ENCODE results near the gene TAF6.
A peak's percentile ranks its signal among the peaks of the same experiment; 100 is the strongest.

Gene TAF6

DNA sequence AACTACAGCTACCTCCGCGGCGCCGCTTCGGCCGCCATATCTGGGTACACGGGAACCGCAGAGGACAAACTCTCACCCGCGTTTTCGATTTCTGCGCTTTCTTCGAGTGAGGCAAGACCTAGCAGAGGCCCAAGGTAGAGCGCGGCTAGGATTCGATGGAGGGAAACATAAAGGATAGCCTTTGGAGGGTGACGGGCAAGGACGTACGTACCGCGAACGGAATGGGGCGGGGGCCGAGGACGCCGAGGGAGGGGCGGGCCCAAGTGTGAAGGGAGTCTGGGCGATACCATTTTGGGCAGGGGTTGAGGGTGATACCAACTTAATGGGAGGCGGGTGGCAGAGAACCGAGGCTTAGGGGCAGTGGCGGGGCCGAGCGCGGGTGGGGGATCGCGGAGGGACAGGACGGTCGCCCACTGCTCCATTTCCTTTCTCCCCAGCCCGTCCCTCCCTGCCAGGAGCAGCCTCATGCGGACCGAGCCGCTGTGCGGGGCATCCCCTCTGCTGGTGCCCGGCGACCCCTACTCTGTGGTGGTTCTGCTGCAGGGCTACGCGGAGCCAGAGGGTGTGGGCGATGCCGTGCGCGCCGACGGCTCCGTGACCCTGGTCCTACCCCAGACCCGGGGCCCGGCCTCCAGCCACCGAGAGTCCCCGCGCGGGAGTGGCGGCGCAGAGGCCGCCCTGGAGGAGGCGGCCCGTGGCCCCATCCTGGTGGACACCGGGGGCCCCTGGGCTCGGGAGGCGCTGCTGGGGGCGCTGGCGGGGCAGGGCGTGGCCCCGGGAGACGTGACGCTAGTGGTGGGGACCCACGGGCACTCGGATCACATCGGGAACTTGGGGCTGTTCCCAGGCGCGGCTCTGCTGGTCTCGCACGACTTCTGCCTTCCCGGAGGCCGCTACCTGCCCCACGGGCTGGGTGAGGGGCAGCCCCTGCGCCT, 8.0 kb upstream of the TAF6 start, which contains the start of gene MBLAC1:
MBLAC1 (plus strand) TSS at position 37 of the 935 bp plus-strand sequence; CDS start at position 466, 429 bp downstream.
- intact Hi-C loops (cut with DNase I): no loop called here
- peak; percentile 86 to 98 (median 94) for DNase-seq

DNA sequence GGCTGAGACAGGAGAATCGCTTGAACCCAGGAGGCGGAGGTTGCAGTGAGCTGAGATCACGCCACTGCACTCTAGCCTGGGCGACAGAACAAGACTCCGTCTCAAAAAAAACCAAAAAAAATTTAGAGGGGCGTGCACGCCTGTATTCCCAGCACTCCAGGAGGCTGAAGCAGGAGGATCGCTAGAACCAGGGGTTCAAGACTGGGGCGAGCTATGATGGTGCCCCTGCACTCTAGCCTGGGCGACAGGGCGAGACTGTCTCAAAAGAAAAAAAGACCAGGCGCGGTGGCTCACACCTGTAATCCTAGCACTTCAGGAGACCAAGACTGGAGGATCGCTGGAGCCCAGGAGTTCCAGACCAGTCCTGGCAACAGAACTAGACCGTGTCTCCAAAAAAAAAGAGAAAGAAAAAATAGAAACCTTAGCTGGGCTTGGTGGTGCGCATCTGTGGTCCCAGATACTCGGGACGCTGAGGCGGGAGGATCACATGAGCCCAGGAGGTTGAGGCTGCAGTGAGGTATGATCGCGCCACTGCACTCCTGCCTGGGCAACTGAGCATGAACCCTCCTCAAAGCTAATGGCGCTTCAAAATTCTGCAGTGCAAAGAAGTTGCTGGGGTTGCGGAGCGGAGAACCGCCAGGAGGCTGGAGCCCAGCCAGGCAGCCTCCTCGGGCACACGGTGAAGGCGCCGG, 7.2 kb upstream of the TAF6 start:
- intact Hi-C loops (cut with DNase I): no loop called here
- DNase-seq: peak in 6 of 42 donors; percentile 15 to 58 (median 25)

DNA sequence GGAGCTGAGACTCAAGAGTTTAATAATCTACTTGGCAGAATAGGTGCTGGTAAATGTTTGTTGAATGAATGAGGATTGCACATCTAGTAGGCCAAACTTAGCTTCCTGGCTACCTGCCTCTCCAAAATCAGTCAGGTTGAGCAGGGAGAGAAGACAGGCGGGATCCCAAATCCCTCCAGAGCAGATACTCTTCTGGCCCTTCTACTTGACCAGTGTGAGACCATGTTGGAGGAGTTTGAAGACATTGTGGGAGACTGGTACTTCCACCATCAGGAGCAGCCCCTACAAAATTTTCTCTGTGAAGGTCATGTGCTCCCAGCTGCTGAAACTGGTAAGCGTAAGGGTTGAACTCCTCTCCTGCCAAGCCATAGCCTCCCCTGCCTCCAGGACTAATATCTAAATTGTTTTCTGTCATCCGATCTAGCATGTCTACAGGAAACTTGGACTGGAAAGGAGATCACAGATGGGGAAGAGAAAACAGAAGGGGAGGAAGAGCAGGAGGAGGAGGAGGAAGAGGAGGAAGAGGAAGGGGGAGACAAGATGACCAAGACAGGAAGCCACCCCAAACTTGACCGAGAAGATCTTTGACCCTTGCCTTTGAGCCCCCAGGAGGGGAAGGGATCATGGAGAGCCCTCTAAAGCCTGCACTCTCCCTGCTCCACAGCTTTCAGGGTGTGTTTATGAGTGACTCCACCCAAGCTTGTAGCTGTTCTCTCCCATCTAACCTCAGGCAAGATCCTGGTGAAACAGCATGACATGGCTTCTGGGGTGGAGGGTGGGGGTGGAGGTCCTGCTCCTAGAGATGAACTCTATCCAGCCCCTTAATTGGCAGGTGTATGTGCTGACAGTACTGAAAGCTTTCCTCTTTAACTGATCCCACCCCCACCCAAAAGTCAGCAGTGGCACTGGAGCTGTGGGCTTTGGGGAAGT, 5.4 kb upstream of the TAF6 start:
- no peak for DNase-seq
- intact Hi-C loops (cut with DNase I): no loop called here

DNA sequence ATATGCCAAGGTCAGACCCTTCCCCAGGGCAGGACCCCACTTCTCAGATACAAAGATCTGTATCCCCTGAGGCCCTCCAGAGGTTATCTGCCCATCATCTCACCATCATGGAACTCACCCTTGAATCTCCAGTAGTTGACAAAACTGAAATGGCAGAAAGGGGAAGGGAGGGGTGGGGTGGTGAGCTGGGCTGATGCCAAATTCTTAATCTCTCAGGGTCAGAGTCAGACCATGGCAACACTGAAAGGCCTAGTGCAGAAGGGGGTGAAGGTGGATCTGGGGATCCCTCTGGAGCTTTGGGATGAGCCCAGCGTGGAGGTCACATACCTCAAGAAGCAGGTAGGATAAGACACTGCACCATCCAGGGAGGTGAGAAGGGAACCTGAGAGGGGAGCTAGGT, 3.4 kb upstream of the TAF6 start:
- no peak for DNase-seq
- intact Hi-C loops (cut with DNase I): no loop called here

DNA sequence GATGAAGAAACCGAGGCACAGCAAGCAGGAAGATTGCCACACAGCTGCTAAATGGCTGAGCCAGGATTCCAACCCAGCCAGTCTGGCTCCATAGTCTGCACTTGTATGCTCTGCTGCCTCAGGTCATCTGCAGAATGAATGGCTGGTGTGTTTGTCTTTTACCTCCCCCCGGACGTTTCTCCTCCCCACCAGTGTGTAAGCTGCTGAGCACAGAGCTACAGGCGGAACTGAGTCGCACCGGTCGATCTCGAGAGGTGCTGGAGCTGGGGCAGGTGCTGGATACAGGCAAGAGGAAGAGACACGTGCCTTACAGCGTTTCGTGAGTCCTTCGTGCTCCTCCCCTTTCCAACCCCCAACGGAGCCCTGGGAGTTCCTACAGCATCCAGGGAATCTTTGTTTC, 2.9 kb upstream of the TAF6 start:
- DNase-seq: no peak

DNA sequence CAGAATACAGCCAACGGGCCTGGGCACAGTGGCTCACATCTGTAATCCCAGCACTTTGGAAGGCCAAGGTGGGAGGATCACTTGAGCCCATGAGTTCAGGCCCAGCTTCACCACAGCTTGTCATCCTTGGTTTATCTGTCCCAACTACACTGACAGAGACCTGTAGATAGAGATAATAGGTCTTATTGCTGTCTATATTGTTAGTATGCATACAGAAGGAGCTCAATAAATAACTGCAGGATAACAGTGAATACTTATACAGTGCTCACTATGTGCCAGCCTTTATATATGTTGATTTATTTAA, 1.5 kb upstream of the TAF6 start:
- intact Hi-C loops (cut with DNase I): no loop called here
- no peak for DNase-seq

More for the DNA sequence above, 2.9 kb upstream of the TAF6 start:
- intact Hi-C loops (cut with DNase I): no loop called here

DNA sequence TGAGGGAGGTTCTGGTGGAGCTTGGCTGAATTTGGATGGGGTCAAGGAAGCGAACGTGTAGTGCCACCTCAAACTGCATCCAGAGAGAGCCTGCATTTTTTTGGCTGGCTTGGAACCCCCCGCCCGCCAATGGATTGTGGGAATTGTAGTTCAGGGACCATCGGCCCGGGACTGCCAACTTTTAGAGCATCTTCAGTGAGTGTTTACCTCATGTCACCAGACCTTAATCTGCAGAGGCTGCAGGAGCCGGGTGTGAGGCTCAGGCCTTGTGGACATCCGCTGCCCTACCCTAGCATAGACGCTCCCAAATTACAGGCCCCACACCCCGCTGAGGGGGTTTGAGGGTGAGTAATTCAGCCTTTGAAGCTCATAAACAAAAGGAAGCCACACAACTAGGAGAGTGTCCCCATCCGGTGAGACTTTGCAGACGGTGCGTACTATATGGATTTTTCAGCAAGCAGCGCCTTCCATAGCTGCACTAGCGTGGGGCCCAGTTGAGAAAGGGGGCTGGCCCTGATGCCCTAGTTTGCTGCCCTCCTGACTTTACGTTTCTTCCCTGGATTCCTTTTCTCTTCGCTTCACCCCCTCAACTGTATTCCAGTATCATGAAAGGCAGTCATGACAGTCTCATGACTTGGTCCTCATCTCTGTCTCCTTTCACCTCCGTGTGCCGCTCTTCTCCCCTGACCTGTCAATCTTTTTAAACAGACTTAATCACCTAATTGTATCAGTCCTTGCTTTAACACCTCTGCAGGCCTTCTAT, 993 bp upstream of the TAF6 start:
- peak; percentile 69 to 92 (median 83) for DNase-seq
- intact Hi-C loops (cut with DNase I): no loop called here

DNA sequence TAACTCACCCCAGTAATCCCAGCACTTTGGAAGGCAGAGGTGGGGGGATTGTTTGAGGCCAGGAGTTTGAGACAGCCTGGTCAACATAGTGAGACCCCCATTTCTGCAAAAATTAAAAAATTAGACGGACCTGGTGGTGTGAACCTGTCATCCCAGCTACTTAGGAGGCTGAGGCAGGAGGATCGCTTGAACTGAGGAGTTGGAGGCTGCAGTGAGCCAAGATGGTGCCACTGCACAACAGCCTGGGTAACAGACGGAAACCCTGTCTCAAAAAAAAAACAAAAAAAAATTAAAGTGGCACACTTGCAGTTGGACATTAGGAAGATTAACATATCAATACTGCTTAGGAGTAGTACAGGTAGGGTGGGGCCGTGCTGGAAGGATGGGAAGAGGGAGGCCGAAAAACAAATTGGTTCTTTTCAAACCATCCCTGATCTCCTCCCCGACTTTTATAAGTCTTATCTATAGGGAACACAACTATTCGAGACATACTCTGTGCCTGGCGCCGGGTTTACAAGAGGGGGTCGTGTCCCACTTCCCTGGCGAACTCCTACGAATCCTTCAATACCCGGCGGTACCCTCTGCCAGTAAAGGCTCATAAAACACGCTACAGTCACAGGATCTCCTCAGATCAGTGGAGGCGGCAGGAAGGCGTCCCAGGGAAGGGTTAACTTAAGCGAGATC, 628 bp downstream of the TAF6 start:
- intact Hi-C loops (cut with DNase I): no loop called here

DNA sequence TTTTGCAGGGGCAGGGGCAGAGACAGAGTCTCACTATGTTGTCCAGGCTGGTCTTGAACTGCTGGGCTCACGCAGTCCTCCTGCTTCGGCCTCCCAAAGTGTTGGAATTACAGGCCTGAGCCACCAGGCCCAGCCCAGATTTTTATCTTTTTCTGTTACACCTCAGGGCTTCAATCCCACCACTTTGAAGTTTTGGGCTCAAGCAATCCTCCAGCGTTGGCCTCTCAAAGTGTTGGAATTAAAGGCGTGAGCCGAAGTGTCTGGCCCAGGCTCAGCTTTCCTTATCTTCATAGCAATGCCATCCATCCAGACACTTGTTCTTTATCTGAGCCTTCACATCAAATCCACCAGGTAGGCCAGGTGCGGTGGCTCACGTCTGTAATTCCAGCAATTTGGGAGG, 4.1 kb downstream of the TAF6 start:
- intact Hi-C loops (cut with DNase I): no loop called here
- no peak for DNase-seq

More for the DNA sequence above, 628 bp downstream of the TAF6 start:
- no peak for DNase-seq

DNA sequence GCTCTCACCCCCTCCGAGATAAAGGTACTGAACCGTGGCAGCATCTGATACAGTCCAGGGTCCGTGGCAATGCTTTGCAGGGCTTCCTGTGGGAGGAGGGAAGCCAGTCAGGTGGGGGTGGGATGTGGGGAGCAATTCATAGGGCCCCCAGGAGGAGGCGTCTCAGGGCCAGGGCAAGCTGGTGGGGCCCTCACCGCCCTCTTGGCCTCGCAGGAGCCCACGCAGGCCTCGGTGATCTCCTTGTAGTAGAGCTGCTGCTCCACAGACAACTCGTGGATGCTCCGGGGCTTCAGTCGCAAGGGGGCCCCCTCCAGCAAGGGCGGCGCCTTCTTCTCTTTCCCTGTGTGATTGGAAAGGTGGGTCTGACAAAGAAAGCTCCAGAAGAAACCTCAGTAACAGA, 7.2 kb downstream of the TAF6 start:
- intact Hi-C loops (cut with DNase I): no loop called here
- no peak for DNase-seq

DNA sequence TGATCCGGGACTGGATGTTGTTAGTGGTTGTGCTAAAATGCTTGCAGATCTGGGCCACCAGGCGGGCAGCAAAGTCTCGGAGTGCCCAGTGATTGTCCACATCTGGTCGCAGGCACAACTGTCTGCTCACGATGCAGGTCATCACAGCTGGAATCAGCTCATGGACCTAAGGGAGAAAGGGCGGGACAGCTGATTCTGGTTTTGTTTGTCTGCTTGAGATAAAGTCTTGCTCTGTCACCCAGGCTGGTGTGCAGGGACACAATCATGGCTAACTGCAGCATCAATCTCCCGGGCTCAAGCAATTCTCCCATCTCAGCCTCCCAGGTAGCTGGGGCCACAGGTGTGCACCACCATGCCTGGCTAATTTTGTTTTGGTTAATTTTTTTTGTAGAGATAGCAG, 8.0 kb downstream of the TAF6 start:
- DNase-seq: no peak
- intact Hi-C loops (cut with DNase I): no loop called here

DNA sequence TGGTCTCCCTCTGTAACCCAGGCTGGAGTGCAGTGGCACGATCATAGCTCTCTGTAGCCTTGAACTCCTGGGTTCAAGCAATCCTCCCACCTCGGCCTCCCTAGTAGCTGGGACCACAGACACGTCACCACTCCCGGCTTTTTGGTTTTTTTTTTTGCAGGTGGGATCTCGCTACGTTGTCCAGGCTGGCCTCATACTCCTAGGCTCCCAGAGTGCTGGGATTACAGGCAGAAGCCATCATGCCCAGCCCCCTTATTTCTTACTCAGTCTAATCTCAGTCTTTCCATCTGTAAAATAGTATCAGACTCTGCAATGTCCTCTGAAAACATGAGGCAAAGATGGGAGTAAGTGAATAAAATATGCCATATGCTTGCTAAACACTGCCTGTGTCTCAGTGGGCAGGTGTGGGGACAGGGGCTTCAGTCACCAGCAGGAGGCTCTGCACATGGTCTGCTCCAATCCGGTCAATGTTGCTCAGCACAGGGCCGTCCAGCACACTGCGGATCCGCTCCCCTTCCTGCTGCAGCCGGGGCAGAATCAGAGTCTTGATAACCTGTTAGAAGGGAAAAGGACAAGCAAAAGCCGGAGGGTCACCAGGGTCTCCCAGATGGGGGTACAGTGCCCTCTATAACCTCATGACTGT, 9.5 kb downstream of the TAF6 start:
- intact Hi-C loops (cut with DNase I): no loop called here
- no peak for DNase-seq

DNA sequence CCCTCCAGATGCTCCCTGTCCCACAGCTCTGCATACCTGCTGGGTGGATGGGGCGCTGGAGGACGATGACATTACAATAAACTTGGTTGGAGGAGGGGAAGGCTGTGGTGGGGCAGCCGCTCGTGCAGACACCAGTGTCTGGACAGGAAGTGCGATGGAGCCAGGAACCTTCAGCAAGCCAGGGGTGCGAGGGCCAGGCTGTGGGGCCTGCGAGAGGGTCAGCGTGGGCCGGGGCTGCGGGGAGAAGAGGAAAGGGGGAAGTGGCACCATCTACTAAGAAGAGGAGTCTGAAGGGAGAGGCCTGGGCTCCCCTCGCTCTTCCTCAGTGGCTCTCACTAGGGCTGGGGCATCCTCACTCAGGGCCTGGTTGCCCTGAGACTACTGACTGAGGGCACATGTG, 11.3 kb downstream of the TAF6 start:
- DNase-seq: no peak
- intact Hi-C loops (cut with DNase I): no loop called here

DNA sequence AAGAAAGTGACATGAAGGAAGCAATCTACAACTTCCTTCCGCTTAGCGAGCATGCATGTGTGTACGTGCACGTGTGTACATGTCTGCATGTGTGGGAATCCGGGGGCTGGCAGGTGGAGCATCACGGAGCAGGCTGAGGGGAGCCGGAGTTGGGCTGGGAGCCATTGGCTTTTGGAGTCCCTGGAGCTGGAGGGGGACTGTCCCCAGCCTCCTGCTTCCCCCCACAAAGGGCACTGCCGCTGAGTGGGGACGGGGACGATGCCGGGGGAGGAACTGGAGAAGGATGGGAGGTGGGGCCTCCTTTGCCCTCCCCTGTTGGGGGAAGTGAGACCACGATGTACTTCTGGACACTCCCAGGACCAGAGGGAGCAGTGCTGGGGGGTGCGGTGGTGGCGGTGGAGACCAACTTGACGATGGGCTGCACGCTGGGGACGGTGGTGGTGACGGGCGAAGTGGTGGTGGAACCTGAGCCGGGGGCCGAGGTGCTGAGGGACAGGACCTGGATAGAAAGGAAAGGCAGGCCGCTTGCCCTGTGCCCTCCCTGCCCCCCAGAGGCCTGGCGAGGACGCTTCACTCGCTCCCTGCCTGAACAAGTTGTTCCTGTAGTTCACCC, 11.9 kb downstream of the TAF6 start:
- DNase-seq: peak in 1 of 42 donors; percentile 47
- intact Hi-C loops (cut with DNase I): no loop called here

DNA sequence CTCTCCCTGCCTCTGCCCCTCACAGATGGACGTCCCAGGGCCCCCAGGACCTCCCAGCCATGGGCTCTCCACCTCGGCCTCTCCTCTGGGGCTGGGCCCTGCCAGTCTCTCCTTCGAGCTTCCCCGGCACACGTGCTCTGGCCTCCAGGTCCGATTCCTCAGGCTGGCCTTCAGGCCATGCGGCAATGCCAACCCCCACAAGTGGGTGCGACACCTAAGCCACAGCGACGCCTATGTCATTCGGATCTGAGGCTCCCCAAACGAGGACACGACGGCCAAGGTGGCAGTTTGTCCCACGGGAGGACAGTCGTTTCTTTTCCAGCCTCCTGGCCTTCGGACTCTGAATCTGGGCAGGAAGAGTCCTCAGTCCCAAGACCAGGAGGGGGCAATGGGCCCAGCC, 12.5 kb downstream of the TAF6 start:
- DNase-seq: no peak
- intact Hi-C loops (cut with DNase I): no loop called here

DNA sequence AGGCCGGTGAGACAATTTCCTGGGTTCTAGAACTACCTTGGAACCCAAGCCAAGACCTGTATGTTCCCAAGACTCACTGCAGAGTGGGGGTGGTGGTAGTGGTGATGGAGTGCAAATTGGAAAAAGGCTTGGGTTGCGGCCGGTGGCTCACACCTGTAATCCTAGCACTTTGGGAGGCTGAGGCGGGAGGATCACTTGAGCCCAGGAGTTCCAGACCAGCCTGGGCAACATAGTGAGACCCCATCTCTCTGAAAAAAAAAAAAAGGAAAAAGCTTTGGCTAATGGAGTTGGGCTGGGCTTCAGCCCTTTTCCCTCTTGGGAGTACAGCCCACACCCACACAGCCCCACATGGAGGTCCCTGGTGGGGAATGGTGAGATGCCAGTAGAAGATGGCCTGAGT, 13.6 kb downstream of the TAF6 start:
- intact Hi-C loops (cut with DNase I): no loop called here
- no peak for DNase-seq
